Endothelial cell (in vitro differentiated cells): ENCODE measurements around the gene FOXL2NB. TPM values are rescaled to one million over a fixed set of nuclear protein-coding genes. Genes with fewer than 3 reads are reported as not detected.

ENCODE experiments used
- DNase-seq: peaks from one replicate; pipeline ENCODE4 v3.0.0; 2021; ENCODE audit warnings: low spot score
- H3K27ac Mint-ChIP-seq: one replicate; pipeline ENCODE4 v1.8.0; 2021; ENCODE audit warnings: mixed read lengths, inconsistent platforms; ENCODE audit not compliant: unreplicated experiment
- H3K27me3 Mint-ChIP-seq: one replicate; pipeline ENCODE4 v1.8.0; 2021; ENCODE audit warnings: mild to moderate bottlenecking, moderate library complexity, mixed read lengths, inconsistent platforms; ENCODE audit not compliant: unreplicated experiment
- H3K36me3 Mint-ChIP-seq: one replicate; pipeline ENCODE4 v1.8.0; 2021; ENCODE audit warnings: mild to moderate bottlenecking, low read depth, mixed read lengths, inconsistent platforms; ENCODE audit not compliant: unreplicated experiment
- H3K4me1 Mint-ChIP-seq: one replicate; pipeline ENCODE4 v1.8.0; 2021; ENCODE audit warnings: mild to moderate bottlenecking, mixed read lengths, inconsistent platforms; ENCODE audit not compliant: unreplicated experiment
- H3K4me3 Mint-ChIP-seq: one replicate; pipeline ENCODE4 v1.8.0; 2021; ENCODE audit warnings: mild to moderate bottlenecking, mixed read lengths, inconsistent platforms; ENCODE audit not compliant: unreplicated experiment
- H3K9me3 Mint-ChIP-seq: one replicate; pipeline ENCODE4 v1.8.0; 2021; ENCODE audit warnings: mixed read lengths, inconsistent platforms; ENCODE audit not compliant: unreplicated experiment
- CTCF ChIP-seq: fragments of 200-600 bp; sonication (generic); IDR thresholded peaks from one replicate; pipeline ENCODE4 v1.5.0; 2021; ENCODE audit warnings: antibody characterized with exemption; ENCODE audit not compliant: unreplicated experiment
- total RNA-seq: library from RNA; stranded (reverse); fragmentation: NEBNext Ultra II Directional; extraction: Animal tissue kit (Norgen Biotek cat#: 25700); gene quantifications from one replicate; pipeline ENCODE4 v1.2.1, GENCODE V29; 2021; ENCODE audit not compliant: unreplicated experiment

Gene FOXL2NB
- total RNA-seq, 1 donor from 2014 or later: 13.2 TPM

DNA sequence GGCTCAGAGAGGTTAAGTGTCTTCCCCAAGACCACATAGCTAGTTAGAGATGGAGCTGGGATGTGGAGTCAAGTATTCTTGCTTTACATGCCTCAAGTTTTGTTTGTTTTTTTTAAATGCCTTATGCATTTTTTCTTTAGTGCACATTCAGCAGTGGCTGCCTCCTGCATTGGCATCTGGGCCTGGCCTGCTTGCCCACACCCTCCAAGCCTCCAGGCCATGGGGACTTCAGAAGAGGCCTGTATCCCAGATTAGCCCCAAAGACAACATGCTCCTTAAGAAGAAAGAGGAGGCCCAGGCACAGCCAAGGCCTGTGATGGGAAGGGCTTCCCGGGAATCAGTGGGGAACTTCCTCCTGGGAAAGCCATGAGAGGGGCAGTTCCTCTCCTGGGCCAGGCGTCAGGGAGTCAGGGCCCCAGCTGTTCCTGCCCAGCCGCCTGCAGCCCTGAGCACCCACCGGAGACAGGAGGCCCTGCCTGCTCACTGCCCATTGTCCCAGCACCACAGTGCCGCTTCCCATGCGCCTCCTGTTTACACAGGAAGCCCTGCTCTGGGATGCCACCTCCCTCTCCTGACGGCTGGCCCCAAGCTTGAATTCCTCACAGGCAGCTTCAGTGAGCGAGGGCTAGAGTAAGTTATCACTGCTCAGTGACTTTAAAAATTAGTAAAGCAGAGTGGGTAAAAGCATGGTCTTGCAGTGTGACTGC is 16.0 kb downstream of the FOXL2NB start:
- H3K36me3 Mint-ChIP-seq: peaks cover 3% of the 10 kb centered on the region
- H3K27ac Mint-ChIP-seq: peak overlapping the region; percentile 68
- TF ChIP-seq CTCF: no peak
- no peaks in the 10 kb centered on the region for H3K9me3 Mint-ChIP-seq
- H3K27me3 Mint-ChIP-seq: peaks cover 3% of the 10 kb centered on the region
- DNase-seq: peak; percentile 60
- H3K4me1 Mint-ChIP-seq: peaks cover 28% of the 10 kb centered on the region
- H3K4me3 Mint-ChIP-seq: no peak overlapping the region

- no peak for TF ChIP-seq CTCF
- Mint-ChIP-seq H3K27ac (no peak overlapping the region), H3K36me3 (peaks cover 3% of the 10 kb centered on the region), H3K4me3 (no peak overlapping the region), H3K27me3 (peaks cover 3% of the 10 kb centered on the region), H3K9me3 (no peaks in the 10 kb centered on the region), H3K4me1 (peaks cover 21% of the 10 kb centered on the region)
- no peak for DNase-seq
Observed at GRCh38 chr3:138964264-138964663, 17.2 kb downstream of the FOXL2NB start.

GRCh38 chr3:138964923-138965322 is 17.9 kb downstream of the FOXL2NB start:
- Mint-ChIP-seq H3K27me3 (peaks cover 3% of the 10 kb centered on the region), H3K9me3 (no peaks in the 10 kb centered on the region), H3K4me1 (peaks cover 21% of the 10 kb centered on the region), H3K4me3 (no peak overlapping the region), H3K36me3 (peaks cover 3% of the 10 kb centered on the region), H3K27ac (no peak overlapping the region)
- TF ChIP-seq CTCF: no peak
- no peak for DNase-seq

GRCh38 chr3:138971766-138972320 is 24.8 kb downstream of the FOXL2NB start:
- Mint-ChIP-seq H3K4me3 (no peak overlapping the region), H3K36me3 (no peaks in the 10 kb centered on the region), H3K9me3 (no peaks in the 10 kb centered on the region), H3K27ac (no peak overlapping the region), H3K27me3 (peaks cover 5% of the 10 kb centered on the region), H3K4me1 (no peaks in the 10 kb centered on the region)
- TF ChIP-seq CTCF: no peak
- DNase-seq: no peak

DNA sequence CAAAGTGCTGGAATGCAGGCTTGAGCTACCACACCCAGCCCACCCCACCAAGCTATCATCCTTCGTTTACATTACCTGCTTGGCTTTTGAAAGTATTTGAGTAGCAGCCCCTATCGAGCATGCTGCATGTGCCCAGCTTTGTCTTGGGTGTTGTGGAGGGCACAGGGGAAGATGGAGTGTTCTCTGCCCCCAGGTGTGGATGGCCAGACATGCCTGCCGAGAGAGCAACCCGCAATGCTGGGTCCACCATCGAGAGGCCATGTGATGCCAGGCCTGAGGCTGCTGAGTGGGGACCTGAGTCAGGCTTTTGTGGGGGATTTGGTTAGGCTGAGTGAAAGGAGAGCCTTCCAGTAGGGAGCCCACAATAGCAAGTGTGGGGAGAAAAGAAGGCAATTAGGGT is 25.9 kb downstream of the FOXL2NB start:
- no peak for DNase-seq
- Mint-ChIP-seq H3K4me3 (no peak overlapping the region), H3K4me1 (no peaks in the 10 kb centered on the region), H3K9me3 (no peaks in the 10 kb centered on the region), H3K27me3 (peaks cover 3% of the 10 kb centered on the region), H3K36me3 (no peaks in the 10 kb centered on the region), H3K27ac (no peak overlapping the region)
- TF ChIP-seq CTCF: no peak
